Measurements from ENCODE around the gene RPS6KA1. TPM values are rescaled to one million over a fixed set of nuclear protein-coding genes. Genes with fewer than 3 reads are reported as not detected.

RPS6KA1 gene
- polyA plus RNA-seq, 1 donor (not counting 4 experiments of a cell fraction or from before 2014, with no cell fraction given), result 65.9 TPM

DNA sequence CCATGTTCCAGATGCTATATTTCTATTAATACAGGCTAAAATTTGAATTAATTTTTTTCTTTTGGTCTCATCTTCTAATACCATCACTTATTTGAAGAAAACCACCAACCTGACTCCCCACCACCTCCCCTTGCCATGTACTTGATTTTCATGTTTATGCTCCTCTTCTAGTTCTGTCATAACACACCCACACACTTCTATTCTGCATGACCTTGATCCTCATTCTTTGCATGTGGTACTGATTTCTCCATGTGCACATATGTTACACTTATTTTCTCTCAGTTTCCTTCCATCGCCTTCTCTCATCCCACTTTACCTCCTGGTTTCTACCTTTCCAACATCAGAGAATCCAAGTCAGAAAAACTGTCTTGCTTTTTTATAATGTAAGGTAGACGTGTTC, 87.3 kb downstream of the RPS6KA1 start:
- Histone ChIP-seq H3K27me3 (ENCODE audit: control insufficient read depth, extremely low read depth, insufficient read depth, low read length) (no peaks in the 10 kb centered on the region), H3K4me2 (ENCODE audit: control insufficient read depth, extremely low read depth, insufficient read depth, low read depth, low read length) (no peak overlapping the region), H3K9me1 (ENCODE audit: control insufficient read depth, extremely low read depth, insufficient read depth, low read length) (no peaks in the 10 kb centered on the region), H3K27ac (ENCODE audit: control insufficient read depth, insufficient read depth, low read length) (no peak overlapping the region), H3K4me1 (ENCODE audit: control insufficient read depth, extremely low read depth, insufficient read depth, low read length) (peaks cover 17% of the 10 kb centered on the region), H4K20me1 (ENCODE audit: control insufficient read depth, extremely low read depth, insufficient read depth, low read length) (no peaks in the 10 kb centered on the region), H3K9ac (ENCODE audit: control insufficient read depth, extremely low read depth, insufficient read depth, low read length) (no peak overlapping the region), H3K79me2 (ENCODE audit: control insufficient read depth, insufficient read depth, low read length) (no peaks in the 10 kb centered on the region), H2AFZ (ENCODE audit: control insufficient read depth, low read length) (no peak overlapping the region), H3K36me3 (ENCODE audit: control insufficient read depth in 2 of 2, extremely low read depth in 1 of 2, insufficient read depth in 2 of 2, low read length in 2 of 2) (no peaks in the 10 kb centered on the region), H3K4me3 (ENCODE audit: control insufficient read depth in 2 of 3, extremely low read depth in 1 of 3, insufficient read depth in 2 of 3, low read depth in 1 of 3, low read length in 3 of 3) (no peak overlapping the region), H3K9me3 (ENCODE audit: control insufficient read depth, low read depth, low read length) (no peaks in the 10 kb centered on the region)
- TF ChIP-seq CTCF (optimal IDR thresholded peaks at IDR 0.05 in 1 of 3, IDR thresholded peaks at IDR 0.05 in 1 of 3, conservative IDR thresholded peaks at IDR 0.05 in 1 of 3; ENCODE audit: extremely low read depth in 1 of 3, insufficient read depth in 2 of 3, low read length in 3 of 3) (no peak), EZH2 (IDR thresholded peaks at IDR 0.05; ENCODE audit: low read length) (no peak)
- dilution Hi-C loops (cut with MboI; ENCODE audit: extremely low pct_ligation_motif_present, low sequenced_read_pairs), result no loop called here
- no peak for DNase-seq (ENCODE audit: low read depth, low spot score)
- no peak for FAIRE-seq

- Histone ChIP-seq H3K36me3 (ENCODE audit: control insufficient read depth in 2 of 2, extremely low read depth in 1 of 2, insufficient read depth in 2 of 2, low read length in 2 of 2) (no peaks in the 10 kb centered on the region), H3K4me3 (ENCODE audit: control insufficient read depth in 2 of 3, extremely low read depth in 1 of 3, insufficient read depth in 2 of 3, low read depth in 1 of 3, low read length in 3 of 3) (no peak overlapping the region), H3K4me2 (ENCODE audit: control insufficient read depth, extremely low read depth, insufficient read depth, low read depth, low read length) (no peak overlapping the region), H2AFZ (ENCODE audit: control insufficient read depth, low read length) (peak overlapping the region; percentile 55), H3K79me2 (ENCODE audit: control insufficient read depth, insufficient read depth, low read length) (no peaks in the 10 kb centered on the region), H3K27ac (ENCODE audit: control insufficient read depth, insufficient read depth, low read length) (no peak overlapping the region), H4K20me1 (ENCODE audit: control insufficient read depth, extremely low read depth, insufficient read depth, low read length) (no peaks in the 10 kb centered on the region), H3K9me1 (ENCODE audit: control insufficient read depth, extremely low read depth, insufficient read depth, low read length) (no peaks in the 10 kb centered on the region), H3K9me3 (ENCODE audit: control insufficient read depth, low read depth, low read length) (no peaks in the 10 kb centered on the region), H3K9ac (ENCODE audit: control insufficient read depth, extremely low read depth, insufficient read depth, low read length) (no peak overlapping the region), H3K4me1 (ENCODE audit: control insufficient read depth, extremely low read depth, insufficient read depth, low read length) (peaks cover 17% of the 10 kb centered on the region), H3K27me3 (ENCODE audit: control insufficient read depth, extremely low read depth, insufficient read depth, low read length) (no peaks in the 10 kb centered on the region)
- TF ChIP-seq CTCF (optimal IDR thresholded peaks at IDR 0.05 in 1 of 3, IDR thresholded peaks at IDR 0.05 in 1 of 3, conservative IDR thresholded peaks at IDR 0.05 in 1 of 3; ENCODE audit: extremely low read depth in 1 of 3, insufficient read depth in 2 of 3, low read length in 3 of 3) (no peak), EZH2 (IDR thresholded peaks at IDR 0.05; ENCODE audit: low read length) (no peak)
- DNase-seq (ENCODE audit: low read depth, low spot score), result no peak
- dilution Hi-C loops (cut with MboI; ENCODE audit: extremely low pct_ligation_motif_present, low sequenced_read_pairs), result no loop called here
- no peak for FAIRE-seq
Observed at GRCh38 chr1:26618561-26618960, 89.0 kb downstream of the RPS6KA1 start.

Small RNA genes within 50 kb of the gene (small RNA-seq; reads per million reads assigned to genes)
- gene MIR1976 (ENCODE audit: insufficient read length in 3 of 3, low read depth in 3 of 3, low replicate concordance in 1 of 3) (0.13 to 5.7 (median 2.3) reads per million in 3 experiments), gene RF00019 (ENCODE audit: insufficient read length in 3 of 3, low read depth in 3 of 3, low replicate concordance in 1 of 3) (0 reads per million in 3 experiments), gene RNU7-29P (ENCODE audit: insufficient read length in 3 of 3, low read depth in 3 of 3, low replicate concordance in 1 of 3) (0 to 0.75 (median 0) reads per million in 3 experiments)

Other genes with a start within 250 kb of the RPS6KA1 start
- 175 to 234 TPM (median 196 TPM) in 3 replicates for gene SH3BGRL3, start 249.7 kb upstream of the RPS6KA1 start, polyA plus RNA-seq
- gene UBXN11, start 223.1 kb upstream of the RPS6KA1 start, polyA plus RNA-seq, result 5.2 to 6.8 TPM (median 6.6 TPM) in 3 replicates
- gene CD52, start 211.8 kb upstream of the RPS6KA1 start, polyA plus RNA-seq, result 0.22 to 0.27 TPM in 2 of 3 replicates, not detected in the other
- 6.0 to 15.5 TPM (median 7.9 TPM) in 3 replicates for gene CRYBG2, start 175.6 kb upstream of the RPS6KA1 start, polyA plus RNA-seq
- gene ZNF683, start 157.0 kb upstream of the RPS6KA1 start, polyA plus RNA-seq, result not detected in 3 replicates
- 0.03 TPM in 1 of 3 replicates, not detected in the others for gene LIN28A, start 118.9 kb upstream of the RPS6KA1 start, polyA plus RNA-seq
- 39.5 to 56.5 TPM (median 41.2 TPM) in 3 replicates for gene DHDDS, start 97.4 kb upstream of the RPS6KA1 start, polyA plus RNA-seq
- gene HMGN2, start 57.3 kb upstream of the RPS6KA1 start, polyA plus RNA-seq, result 38.5 to 222 TPM (median 130 TPM) in 3 replicates
- gene ARID1A, start 166.3 kb downstream of the RPS6KA1 start, polyA plus RNA-seq, result 5.9 to 20.6 TPM (median 10.2 TPM) in 3 replicates